NT2/D1 (cell line): ENCODE data around the gene C15orf39.

Experiments used
- DNase-seq: peaks from one replicate; pipeline ENCODE4 v3.0.0-alpha.2; 2011; ENCODE audit warnings: low read depth, low spot score
- H3K27me3 ChIP-seq: 2 replicates; pipeline ENCODE4 v1.6.0; 2011; ENCODE audit warnings: mild to moderate bottlenecking; ENCODE audit not compliant: insufficient read length, insufficient read depth
- H3K36me3 ChIP-seq: 2 replicates; pipeline ENCODE4 v1.6.1; 2011; ENCODE audit warnings: mild to moderate bottlenecking, low read length, mixed read lengths; ENCODE audit not compliant: insufficient read depth, insufficient read length
- H3K4me1 ChIP-seq: 2 replicates; pipeline ENCODE4 v1.5.1; 2011; ENCODE audit not compliant: insufficient read depth, insufficient read length
- H3K4me3 ChIP-seq: 2 replicates; pipeline ENCODE4 v1.5.1; 2011; ENCODE audit warnings: low read depth; ENCODE audit not compliant: insufficient read length
- H3K9ac ChIP-seq: 2 replicates; pipeline ENCODE4 v1.6.0; 2011; ENCODE audit warnings: low read depth; ENCODE audit not compliant: insufficient read length
- H3K9me3 ChIP-seq: 2 replicates; pipeline ENCODE4 v1.5.1; 2011; ENCODE audit warnings: mild to moderate bottlenecking, low read length; ENCODE audit not compliant: insufficient read depth
- SUZ12 ChIP-seq: IDR thresholded peaks from 2 replicates; pipeline ENCODE4 v1.6.1; 2011; ENCODE audit not compliant: insufficient read length, insufficient read depth; ENCODE audit errors: extremely low read depth
- YY1 ChIP-seq: IDR thresholded peaks from 2 replicates; pipeline ENCODE4 v1.6.1; 2011; ENCODE audit not compliant: insufficient read length, insufficient read depth
- ZNF274 ChIP-seq: IDR thresholded peaks from 2 replicates; pipeline ENCODE4 v1.6.1; 2011; ENCODE audit warnings: mild to moderate bottlenecking, low read depth, low read length

Gene C15orf39

DNA sequence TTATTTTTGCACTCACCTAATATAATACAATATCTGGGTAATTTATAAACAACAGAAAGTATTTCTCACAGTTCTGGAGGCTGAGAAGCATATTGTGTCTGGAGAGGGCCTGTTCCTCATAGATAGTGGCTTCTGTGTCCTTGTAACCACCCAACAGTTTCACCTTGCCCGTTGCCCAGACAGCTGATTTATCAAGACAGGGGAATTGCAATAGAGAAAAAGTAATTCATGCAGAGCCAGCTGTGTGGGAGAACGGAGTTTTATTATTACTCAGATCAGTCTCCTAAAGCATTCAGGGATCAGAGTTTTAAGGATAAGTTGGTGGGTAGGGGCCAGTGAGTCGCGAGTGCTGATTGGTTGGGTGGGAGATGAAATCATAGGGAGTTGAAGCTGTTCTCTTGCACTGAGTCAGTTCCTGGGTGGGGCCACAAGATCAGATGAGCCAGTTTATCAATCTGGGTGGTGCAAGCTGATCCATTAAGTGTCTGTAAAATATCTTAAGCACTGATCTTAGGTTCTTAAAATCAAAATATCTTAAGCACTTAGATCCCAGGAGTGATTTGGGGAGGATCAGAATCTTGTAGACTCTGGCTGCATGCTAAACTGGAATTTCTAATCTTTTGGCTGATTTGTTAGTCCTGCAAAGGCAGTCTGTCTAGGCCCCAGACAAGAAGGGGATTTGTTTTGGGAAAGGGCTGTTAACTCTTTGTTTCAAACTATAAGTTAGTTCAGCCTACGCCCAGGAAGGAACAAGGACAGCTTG, 33.9 kb upstream of the C15orf39 start:
- H3K4me1 ChIP-seq: peaks cover 3% of the 10 kb centered on the region
- DNase-seq: no peak
- TF ChIP-seq ZNF274: no peak
- TF ChIP-seq YY1: no peak
- TF ChIP-seq SUZ12: no peak
- H3K9me3 ChIP-seq: peaks cover 38% of the 10 kb centered on the region
- H3K36me3 ChIP-seq: no peaks in the 10 kb centered on the region
- no peak overlapping the region for H3K9ac ChIP-seq
- H3K4me3 ChIP-seq: no peak overlapping the region
- H3K27me3 ChIP-seq: no peaks in the 10 kb centered on the region

- DNase-seq: no peak
- H3K4me1 ChIP-seq: no peaks in the 10 kb centered on the region
- no peak overlapping the region for H3K9ac ChIP-seq
- H3K36me3 ChIP-seq: no peaks in the 10 kb centered on the region
- TF ChIP-seq SUZ12 (no peak), ZNF274 (no peak)
- peaks cover 38% of the 10 kb centered on the region for H3K9me3 ChIP-seq
- no peaks in the 10 kb centered on the region for H3K27me3 ChIP-seq
- no peak overlapping the region for H3K4me3 ChIP-seq
Measured at GRCh38 chr15:75168374-75168773, 33.3 kb upstream of the C15orf39 start.

- no peak overlapping the region for H3K4me3 ChIP-seq
- H3K9me3 ChIP-seq: peaks cover 30% of the 10 kb centered on the region
- no peak for DNase-seq
- TF ChIP-seq ZNF274 (no peak), YY1 (no peak), SUZ12 (no peak)
- H3K36me3 ChIP-seq: no peaks in the 10 kb centered on the region
- H3K4me1 ChIP-seq: no peaks in the 10 kb centered on the region
- H3K9ac ChIP-seq: no peak overlapping the region
- no peaks in the 10 kb centered on the region for H3K27me3 ChIP-seq
Measured at GRCh38 chr15:75170203-75170602, 31.5 kb upstream of the C15orf39 start.

DNA sequence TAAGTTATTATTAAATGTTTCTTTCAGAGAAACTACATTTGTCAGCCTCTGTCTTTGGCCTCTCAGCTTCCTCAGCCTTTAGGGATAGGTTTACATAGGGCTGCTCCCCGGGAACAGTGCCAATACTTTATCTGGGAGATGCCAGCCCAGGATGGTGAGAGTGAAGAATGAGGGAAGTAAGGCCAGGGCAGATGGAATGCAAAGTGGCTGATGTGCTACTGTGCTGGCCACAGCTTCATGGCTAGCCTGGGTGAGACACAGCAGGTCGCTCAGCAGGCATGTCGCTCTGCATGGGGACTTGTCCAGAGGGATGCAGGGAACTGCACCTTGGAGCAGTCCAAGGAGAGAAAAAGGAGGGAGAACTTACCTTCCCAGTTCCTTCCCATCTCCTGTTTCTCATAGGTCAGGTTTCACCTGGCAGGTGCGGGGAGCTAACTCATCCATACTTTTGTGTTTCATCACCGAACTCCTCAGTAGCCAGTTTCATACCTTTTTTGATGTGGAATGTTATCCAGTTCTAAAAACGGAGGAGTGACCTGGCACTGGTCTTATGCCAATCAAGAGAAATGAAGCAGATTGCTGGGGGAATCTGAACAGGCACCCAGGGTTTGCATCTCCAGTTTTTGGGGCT, 30.9 kb upstream of the C15orf39 start:
- TF ChIP-seq YY1 (no peak), ZNF274 (no peak), SUZ12 (no peak)
- no peak overlapping the region for H3K9ac ChIP-seq
- peaks cover 28% of the 10 kb centered on the region for H3K9me3 ChIP-seq
- no peak overlapping the region for H3K4me3 ChIP-seq
- DNase-seq: no peak
- H3K36me3 ChIP-seq: no peaks in the 10 kb centered on the region
- no peaks in the 10 kb centered on the region for H3K27me3 ChIP-seq
- H3K4me1 ChIP-seq: no peaks in the 10 kb centered on the region

DNA sequence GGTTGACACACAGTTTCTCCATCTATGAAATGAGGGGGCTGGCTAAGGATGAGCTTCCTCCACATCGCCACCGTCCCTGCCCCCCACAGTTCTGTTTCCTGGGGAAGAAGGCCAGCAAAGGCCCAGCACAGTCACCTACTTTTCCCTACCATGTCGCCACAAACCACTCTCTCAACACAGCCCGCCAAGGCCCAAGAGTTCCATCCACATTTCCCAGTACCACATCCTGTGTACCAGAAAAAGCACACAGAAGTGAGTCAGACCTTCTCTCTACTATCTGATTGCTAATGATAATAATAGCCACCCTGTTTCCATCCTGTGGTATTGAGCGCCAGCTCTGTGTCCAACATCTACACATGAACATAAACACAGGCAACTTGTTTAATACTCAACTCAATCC, 30.3 kb upstream of the C15orf39 start:
- H3K27me3 ChIP-seq: no peaks in the 10 kb centered on the region
- no peak overlapping the region for H3K9ac ChIP-seq
- no peak for DNase-seq
- no peaks in the 10 kb centered on the region for H3K4me1 ChIP-seq
- peaks cover 24% of the 10 kb centered on the region for H3K9me3 ChIP-seq
- H3K36me3 ChIP-seq: no peaks in the 10 kb centered on the region
- TF ChIP-seq SUZ12 (no peak), YY1 (no peak), ZNF274 (no peak)
- H3K4me3 ChIP-seq: no peak overlapping the region

- Histone ChIP-seq H3K27me3 (peaks cover 5% of the 10 kb centered on the region), H3K9me3 (peaks cover 15% of the 10 kb centered on the region; the same call in 1 of the 2 replicates), H3K36me3 (no peaks in the 10 kb centered on the region), H3K4me3 (no peak overlapping the region), H3K9ac (no peak overlapping the region), H3K4me1 (peaks cover 3% of the 10 kb centered on the region)
- DNase-seq: no peak
- TF ChIP-seq YY1 (no peak), SUZ12 (no peak), ZNF274 (no peak)
Measured at GRCh38 chr15:75172284-75172820, 29.3 kb upstream of the C15orf39 start.

GRCh38 chr15:75174102-75174501, 27.6 kb upstream of the C15orf39 start:
- DNase-seq: no peak
- TF ChIP-seq ZNF274 (no peak), YY1 (no peak), SUZ12 (no peak)
- H3K27me3 ChIP-seq: peaks cover 18% of the 10 kb centered on the region
- H3K36me3 ChIP-seq: no peaks in the 10 kb centered on the region
- H3K9ac ChIP-seq: no peak overlapping the region
- peaks cover 12% of the 10 kb centered on the region for H3K4me1 ChIP-seq
- H3K4me3 ChIP-seq: no peak overlapping the region
- H3K9me3 ChIP-seq: peaks cover 4% of the 10 kb centered on the region; the same call in 1 of the 2 replicates
